COR-L47 (cell line): ENCODE data around the gene LIMS2.

ENCODE experiments used
- DNase-seq: peaks from one replicate; lab custom pipeline; 2025; lab: John Stamatoyannopoulos, UW

LIMS2 gene

GRCh38 chr2:127645395-127646291 is 29.7 kb downstream of the LIMS2 start, which contains the start of gene GPR17:
Gene GPR17, plus strand, starts transcription at chr2:127646153. Its CDS starts 4,583 bp downstream, at chr2:127650736.
- no peak for DNase-seq

GRCh38 chr2:127645026-127645394 is 30.3 kb downstream of the LIMS2 start:
- DNase-seq = no peak

DNA sequence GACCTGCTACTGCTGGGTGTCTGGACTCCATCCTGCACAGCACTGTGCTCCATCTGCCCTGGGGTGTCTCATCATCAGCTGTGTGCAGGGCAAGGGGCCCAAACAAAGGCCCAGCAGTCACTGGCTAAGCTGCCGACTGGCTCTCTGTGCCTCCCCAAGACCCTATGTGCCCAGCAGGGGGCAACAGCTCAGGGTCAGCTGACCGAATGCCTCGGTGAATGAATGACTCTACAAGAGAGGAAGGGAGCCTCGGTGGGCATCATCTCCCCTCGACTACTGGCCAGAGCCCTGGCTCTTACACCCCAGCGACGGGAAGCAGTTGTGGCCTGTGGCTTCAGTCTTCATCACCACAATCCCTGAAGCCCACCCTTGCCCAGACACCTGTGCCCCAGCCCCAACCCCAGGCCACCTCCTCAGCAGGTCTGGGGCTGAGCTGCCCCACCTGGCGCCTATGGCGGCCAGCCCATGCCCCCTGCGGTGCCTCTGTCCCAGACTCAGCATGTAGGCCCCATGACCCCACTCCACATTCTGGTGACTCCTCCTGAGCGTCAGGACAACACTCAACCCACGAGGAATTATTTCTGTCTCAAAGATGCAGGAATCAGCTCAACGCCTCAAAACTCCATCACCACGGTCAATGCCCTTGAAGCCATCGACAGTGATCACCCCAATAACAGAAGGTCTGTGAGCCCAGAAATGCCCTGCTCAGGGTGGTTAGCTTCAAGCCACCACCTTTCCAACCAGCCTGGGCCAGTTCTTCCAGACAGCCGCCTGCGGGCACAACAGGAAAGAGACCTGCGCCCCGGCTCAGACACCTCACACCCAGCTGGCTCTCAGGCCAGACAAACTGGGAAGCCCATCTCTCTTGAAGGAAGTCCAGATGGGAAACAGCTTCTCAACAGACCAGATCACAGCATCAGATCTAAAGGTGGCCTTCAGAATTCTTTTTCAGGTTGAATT is 31.0 kb downstream of the LIMS2 start:
- no peak for DNase-seq

GRCh38 chr2:127643439-127644065 is 31.8 kb downstream of the LIMS2 start:
- no peak for DNase-seq

- no peak for DNase-seq
Measured at GRCh38 chr2:127642706-127643438, 32.5 kb downstream of the LIMS2 start.

- DNase-seq = no peak
Measured at GRCh38 chr2:127641846-127642507, 33.4 kb downstream of the LIMS2 start.

- no peak for DNase-seq
Measured at GRCh38 chr2:127641133-127641532, 34.2 kb downstream of the LIMS2 start.

GRCh38 chr2:127640082-127641072 is 35.0 kb downstream of the LIMS2 start:
- DNase-seq = no peak

DNA sequence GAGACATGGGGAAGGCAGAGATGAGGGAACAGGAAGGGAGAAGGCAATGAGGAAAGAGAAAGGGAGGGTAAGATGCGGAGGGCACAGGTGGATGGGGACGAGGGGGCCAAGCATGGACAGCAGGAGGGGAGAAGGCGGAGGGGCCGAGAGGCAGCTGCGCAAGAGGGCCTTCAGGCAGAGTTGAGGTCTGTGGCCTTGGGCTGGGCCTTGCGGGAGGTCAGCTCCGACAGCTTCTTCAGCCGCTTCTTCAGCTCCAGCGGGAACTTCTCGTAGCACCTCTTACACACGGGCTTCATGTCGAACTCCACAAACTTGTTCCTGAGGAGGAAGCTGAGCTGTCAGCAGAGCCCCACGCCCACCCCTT is 36.2 kb downstream of the LIMS2 start:
- no peak for DNase-seq

DNA sequence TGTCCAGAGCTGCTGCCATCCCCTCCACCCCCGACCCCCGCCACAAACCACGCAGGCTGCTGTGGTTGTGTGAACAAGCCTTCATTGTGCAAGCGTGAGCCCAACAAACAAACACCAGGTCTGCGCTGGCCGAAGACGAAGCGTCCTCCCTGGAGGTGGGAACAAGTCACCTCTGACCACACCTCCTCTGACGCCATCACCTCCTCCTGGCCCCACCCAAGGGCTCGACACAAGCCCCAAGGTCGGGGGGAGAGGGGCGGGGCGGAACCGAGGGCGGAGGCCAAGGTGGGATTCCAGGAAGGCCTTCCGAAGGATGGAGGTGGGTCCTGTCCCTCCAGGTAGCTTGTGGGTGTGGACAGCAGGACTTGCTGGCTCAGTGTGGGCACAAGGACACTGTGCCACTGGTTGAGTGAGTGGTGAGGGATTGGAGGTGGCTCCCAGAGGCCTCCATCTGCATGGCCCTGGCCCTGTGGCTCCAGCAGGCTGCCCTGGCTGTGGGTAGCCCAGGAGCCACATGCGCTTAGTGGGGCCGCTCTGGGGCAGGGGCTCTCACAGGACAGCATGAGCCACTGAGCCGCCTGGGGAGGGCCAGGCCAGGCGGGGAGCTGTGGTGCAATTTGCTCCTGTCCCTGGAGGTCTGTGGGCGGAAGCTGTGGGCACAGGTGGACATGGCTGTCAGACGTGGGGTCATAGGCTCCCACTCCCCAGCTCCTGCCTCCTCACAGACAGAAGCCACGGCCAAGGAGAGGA is 36.8 kb downstream of the LIMS2 start:
- no peak for DNase-seq

DNA sequence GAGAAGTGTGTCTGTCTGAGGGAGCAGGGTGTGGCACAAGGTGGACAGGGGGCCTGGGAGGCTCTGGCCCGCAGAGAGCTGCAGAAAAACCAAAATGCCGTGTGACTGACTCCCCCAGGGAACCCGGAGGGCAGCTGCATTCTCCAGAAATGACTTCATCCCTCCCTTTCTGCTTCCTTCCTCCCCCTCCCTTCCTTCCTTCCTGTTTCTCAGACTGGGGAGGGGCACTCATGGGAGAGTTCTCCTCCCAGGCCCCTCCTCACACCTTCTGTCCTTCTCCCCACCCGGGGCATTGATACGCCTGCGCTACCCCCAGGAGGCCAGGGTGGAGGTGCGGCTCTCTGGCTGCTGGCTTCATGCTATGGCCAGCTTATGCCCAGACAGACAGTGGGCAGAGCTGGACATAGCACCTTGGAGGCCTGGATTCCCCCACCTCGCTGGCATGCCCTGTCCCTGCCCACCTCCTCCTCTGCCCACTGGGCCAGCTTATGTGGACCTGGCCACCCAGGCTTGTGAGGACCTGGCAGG is 37.5 kb downstream of the LIMS2 start:
- no peak for DNase-seq

GRCh38 chr2:127637236-127637630 is 38.1 kb downstream of the LIMS2 start:
- no peak for DNase-seq

DNA sequence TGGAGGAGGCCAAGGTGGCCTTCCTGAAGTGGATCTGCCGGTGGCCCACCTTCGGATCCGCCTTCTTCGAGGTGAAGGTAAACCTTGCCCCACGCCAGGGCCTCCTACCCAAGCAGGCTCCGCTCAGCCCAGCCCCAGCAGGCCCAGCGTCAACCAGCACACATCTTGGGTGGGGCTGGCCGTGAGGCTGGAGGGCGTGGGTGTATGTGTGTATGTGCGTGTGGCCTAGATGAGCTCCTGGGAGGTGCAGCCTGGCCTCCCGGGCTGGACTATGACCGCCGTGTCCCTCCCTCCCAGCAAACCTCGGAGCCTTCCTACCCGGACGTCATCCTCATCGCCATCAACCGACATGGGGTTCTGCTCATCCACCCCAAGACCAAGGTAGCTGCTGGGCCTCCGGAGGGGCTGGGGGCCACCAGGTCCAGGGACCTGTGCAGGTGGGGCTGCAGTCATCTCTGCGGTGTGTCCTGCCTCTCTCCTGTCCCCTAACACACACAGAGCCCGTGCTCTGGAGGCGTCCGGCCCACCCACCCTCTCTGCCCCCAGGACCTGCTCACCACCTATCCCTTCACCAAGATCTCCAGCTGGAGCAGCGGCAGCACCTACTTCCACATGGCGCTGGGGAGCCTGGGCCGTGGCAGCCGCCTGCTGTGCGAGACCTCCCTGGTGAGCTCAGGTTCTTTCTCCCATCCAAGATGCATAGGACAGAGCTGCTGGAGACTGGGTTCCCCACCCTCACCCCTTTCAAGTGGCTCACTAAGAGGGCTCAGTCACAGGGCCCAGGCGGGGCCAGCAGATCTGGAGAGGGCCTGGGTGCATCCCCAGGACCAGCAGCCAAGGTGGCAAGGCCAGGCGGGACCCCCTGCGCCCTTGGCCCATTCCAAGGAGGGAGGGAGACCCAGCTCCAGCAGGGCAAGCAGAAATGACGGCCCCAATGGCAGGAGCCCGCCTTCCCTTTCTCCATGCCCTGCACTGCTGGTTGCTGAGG is 38.8 kb downstream of the LIMS2 start:
- DNase-seq = no peak

DNA sequence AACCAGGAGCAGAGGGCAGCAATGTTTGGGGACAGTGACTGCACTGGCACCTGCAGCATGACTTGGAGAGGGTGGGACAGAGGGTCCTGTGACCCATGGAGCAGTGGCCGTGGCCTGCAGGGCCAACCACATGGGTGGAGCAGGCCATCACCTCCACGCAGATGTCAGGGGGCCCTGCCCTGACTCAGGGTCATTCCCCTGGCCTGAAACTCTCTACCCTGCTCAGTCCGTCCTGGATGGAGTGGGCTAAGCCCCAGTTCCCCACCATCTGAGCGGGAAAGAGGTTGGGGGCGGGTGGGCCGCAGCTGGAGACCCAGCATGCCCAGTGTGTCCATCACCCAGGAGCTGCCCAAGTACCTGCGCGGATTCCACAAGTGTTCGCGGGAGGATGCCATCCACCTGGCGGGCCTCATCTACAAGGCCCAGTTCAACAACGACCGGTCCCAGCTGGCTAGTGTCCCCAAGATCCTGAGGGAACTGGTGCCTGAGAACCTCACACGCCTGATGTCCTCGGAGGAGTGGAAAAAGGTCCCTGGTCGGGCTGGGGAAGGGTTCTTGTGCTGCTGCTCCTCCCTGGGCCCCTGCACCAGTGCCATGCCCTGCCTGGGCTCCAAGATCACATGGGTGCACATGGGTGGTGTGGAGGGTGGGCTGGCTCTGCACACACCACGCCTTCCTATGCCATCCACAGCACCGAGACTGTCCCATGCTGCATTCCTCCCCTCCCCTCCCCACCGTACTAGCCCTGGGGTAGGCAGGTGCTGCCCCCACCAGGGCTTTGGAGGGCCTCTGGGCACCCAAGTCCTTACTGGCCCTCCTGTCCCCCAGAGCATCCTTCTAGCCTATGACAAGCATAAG is 39.7 kb downstream of the LIMS2 start:
- DNase-seq = no peak

GRCh38 chr2:127634626-127635379 is 40.5 kb downstream of the LIMS2 start:
- no peak for DNase-seq

- no peak for DNase-seq
Measured at GRCh38 chr2:127634066-127634617, 41.2 kb downstream of the LIMS2 start.
